ENCODE results near the gene DNAJC1.

DNAJC1 gene

DNA sequence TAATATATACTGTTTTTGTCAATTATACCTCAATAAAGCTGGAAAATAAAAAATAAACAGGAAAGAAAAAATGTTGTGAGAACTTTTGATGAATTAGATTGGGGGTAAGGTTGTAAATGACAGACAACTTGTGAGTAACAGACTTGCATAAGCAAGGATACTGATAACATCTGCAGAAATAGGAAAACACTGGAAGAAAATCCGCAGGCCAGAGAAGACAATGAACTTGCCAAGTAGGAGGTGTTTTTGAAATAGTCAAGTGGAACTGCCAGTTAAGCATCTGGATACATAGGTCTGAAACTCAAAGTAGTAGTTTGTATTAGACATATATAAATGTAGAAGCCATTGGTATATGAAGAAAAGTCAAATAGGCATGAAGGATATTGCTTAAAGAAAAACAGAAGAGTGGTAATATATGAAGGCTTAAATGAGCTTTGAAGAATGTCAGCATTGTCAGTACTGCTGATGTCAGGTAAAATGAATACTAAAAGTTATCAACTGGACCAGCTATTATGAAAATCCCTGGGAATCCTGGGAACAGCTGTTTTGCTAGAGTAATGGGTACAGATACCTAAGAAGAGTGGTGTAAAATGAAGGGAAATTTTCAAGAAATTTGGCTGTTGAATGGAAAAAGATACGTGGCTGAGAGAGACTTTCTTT lies 58.7 kb downstream of the DNAJC1 start:
- DNase-seq (ENCODE audit: extremely low read depth, low read depth): no peak
- TF ChIP-seq, protein P1, sequence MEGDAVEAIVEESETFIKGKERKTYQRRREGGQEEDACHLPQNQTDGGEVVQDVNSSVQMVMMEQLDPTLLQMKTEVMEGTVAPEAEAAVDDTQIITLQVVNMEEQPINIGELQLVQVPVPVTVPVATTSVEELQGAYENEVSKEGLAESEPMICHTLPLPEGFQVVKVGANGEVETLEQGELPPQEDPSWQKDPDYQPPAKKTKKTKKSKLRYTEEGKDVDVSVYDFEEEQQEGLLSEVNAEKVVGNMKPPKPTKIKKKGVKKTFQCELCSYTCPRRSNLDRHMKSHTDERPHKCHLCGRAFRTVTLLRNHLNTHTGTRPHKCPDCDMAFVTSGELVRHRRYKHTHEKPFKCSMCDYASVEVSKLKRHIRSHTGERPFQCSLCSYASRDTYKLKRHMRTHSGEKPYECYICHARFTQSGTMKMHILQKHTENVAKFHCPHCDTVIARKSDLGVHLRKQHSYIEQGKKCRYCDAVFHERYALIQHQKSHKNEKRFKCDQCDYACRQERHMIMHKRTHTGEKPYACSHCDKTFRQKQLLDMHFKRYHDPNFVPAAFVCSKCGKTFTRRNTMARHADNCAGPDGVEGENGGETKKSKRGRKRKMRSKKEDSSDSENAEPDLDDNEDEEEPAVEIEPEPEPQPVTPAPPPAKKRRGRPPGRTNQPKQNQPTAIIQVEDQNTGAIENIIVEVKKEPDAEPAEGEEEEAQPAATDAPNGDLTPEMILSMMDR (IDR thresholded peaks at IDR 0.05; ENCODE audit: low read depth, low read length, missing control alignments): no peak
- no peak overlapping the region for H3K4me3 ChIP-seq (replicated peaks; ENCODE audit: low read depth, low read length)

DNA sequence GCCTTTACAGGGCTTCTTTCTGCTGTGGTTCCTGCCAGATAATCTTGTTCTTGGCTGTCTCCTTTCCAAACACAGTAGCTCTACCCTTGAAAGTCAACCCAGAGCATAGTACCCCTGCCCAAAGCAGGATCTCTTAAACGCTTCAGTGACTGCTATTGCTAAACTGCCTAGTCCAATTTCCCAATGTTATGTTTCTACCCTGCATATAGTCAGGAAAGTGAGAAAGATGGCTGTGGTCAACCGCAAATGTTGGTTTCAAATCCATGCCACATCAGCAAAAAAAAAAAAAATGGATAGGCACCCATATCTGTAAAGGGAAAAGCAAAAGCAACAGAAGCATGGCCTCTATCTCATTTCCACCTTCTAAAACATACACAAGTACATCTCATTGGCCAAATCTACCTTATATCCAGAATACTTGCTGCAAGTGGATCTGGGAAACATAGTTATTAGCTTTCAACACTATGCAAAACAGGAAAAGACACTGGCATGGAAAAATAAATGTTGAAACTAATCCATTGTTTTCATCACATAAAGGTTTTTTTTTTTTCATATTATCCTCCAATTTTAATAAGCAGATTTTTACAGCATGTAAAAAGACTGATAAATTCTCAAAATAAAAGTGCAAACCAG lies 59.8 kb downstream of the DNAJC1 start:
- no peak overlapping the region for H3K4me3 ChIP-seq (replicated peaks; ENCODE audit: low read depth, low read length)
- DNase-seq (ENCODE audit: extremely low read depth, low read depth): no peak
- TF ChIP-seq, protein P1 (IDR thresholded peaks at IDR 0.05; ENCODE audit: low read depth, low read length, missing control alignments): no peak

DNA sequence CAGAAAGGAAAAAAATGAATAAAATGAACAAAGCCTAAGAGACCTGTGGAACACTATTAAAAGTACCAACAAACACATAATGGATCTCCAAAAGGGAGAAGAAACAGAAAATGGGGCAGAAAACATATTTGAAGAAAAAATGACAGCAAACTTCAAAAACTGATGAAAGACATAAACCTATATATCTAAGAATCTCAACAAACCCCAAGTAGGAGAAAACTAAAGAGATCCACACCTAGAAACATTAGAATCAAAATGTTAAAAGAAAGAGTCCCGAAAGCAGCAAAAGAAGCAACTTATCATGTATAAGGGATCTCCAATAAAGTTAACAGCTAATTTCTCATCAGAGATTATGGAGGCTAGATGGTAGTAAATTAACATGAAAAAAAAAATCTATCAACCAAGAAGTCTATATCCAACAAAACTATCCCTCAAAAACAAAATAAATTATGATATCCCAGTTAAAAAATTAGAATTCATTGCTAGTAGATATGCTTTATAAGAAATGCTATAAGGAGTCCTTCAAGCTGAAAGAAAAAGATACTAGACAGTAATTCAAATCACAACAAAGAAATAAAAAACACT lies 68.0 kb downstream of the DNAJC1 start:
- TF ChIP-seq, protein P1 (IDR thresholded peaks at IDR 0.05; ENCODE audit: low read depth, low read length, missing control alignments): no peak
- no peak overlapping the region for H3K4me3 ChIP-seq (replicated peaks; ENCODE audit: low read depth, low read length)
- DNase-seq (ENCODE audit: extremely low read depth, low read depth): no peak

DNA sequence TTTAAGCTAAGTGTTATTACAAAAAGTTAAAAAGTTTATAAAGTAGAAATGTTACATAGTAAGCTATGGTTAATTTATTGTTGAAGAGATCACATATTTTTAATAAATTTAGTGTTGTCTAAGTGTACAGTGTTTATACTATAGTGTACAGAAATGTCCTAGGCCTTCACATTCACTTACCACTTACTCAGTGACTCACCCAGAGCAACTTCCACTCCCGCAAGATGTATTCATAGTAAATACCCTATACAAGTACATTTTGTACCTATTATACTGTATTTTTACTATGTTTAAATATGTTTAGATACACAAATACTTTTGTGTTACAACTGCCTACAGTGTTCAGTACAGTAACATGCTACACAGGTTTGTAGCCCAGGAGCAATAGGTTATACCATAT lies 69.2 kb downstream of the DNAJC1 start:
- TF ChIP-seq, protein P1 (IDR thresholded peaks at IDR 0.05; ENCODE audit: low read depth, low read length, missing control alignments): no peak
- no peak overlapping the region for H3K4me3 ChIP-seq (replicated peaks; ENCODE audit: low read depth, low read length)
- no peak for DNase-seq (ENCODE audit: extremely low read depth, low read depth)

DNA sequence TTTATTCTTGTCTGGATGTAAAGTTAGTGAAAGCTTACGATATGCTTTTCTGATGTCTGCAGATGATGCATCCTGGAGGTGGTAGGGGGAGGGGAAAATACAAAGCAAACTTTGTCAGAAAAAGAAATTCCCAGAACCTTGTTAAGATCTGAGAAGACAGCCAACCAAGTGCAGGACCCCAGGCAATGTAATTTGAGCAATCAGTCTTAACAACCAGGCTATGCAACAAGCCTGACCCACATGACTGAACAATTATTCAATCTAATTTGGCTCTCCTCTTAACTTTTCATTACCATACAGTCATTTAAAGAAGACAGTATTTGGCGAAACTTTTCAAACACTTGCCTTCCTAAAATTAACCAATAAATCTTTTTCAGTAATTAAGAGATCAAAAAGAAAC lies 74.5 kb downstream of the DNAJC1 start:
- DNase-seq (ENCODE audit: extremely low read depth, low read depth): no peak
- no peak overlapping the region for H3K4me3 ChIP-seq (replicated peaks; ENCODE audit: low read depth, low read length)
- TF ChIP-seq, protein P1 (IDR thresholded peaks at IDR 0.05; ENCODE audit: low read depth, low read length, missing control alignments): no peak

DNA sequence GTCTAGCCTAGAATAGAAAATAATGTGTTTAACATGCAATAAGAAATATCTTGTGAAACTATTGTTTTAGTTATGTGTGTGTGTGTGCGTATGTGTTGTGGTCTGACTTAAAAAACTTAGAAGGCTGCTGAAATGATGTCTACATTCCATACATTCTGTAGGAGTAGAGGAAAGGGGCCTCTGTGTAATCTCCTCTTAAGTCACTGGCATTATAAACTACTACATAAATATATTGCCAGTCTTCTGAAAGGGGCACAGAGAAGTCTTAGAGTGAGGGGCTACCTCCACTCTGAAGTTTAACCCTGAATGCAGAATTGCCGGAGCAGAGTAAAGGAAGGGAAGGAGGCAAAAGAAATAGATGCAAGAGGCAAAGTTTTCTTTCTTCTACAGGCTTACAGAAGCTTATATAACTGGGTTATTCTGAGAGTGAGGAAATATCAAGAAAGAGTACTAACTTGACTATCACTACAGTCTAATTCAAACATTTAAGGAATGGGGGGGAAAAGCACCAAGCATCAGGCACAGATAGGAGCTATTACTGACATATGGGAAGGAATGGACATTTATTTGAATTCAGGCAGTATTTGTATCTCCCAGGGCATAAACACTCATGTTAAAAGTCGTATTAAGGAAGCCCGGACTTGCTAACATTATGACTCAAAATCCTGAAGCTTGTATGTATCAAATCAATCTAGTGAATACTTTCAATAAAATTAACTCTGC lies 75.7 kb downstream of the DNAJC1 start:
- no peak overlapping the region for H3K4me3 ChIP-seq (replicated peaks; ENCODE audit: low read depth, low read length)
- DNase-seq (ENCODE audit: extremely low read depth, low read depth): no peak
- TF ChIP-seq, protein P1 (IDR thresholded peaks at IDR 0.05; ENCODE audit: low read depth, low read length, missing control alignments): no peak
